ENCODE measurements around the gene ARPIN. TPM values are rescaled to one million over a fixed set of nuclear protein-coding genes. Genes with fewer than 3 reads are reported as not detected.

ARPIN gene
- 10.3 to 13.7 TPM (median 12.1 TPM) in 5 replicates for total RNA-seq (2022; extraction: Qiagen RNA extraction)

DNA sequence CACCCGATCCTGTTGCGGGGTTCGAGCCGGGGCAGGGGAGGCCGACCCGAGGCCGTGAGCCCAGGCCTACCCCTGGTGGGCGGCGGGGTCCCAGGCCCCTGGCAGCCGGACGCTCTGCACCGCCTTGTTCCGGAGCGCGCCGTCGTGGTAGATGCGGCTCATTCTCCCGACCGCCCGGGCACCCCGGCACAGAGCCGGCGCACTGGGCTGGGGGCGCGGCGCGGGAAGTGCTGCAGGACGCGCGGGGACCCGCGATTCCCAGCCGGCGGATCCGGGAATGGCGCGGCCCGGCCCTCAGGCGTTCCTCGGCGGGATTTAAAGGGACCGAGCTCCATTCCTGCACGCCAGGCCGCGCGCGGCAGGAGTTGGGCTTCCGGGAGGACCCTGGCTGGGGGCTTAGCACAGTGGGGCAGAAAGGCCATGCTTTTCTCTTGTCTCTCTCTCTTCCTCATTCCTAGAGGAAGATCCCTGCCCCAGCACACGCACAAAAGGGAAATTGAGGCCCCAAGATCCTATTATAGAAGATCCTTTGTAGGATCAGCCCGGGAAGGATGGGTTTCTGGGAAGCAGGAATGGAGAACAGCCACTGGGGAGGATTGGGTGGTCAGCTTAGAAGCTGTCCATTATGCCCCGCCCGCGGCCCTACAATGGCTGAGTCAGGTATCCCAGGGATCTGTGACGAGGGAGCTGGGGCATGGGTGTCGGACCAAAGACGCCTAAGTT is at the start of gene ARPIN:
Gene ARPIN (minus strand): TSS at position 279 of the 723 bp plus-strand sequence. CDS start 117 bp downstream, at position 162.

DNA sequence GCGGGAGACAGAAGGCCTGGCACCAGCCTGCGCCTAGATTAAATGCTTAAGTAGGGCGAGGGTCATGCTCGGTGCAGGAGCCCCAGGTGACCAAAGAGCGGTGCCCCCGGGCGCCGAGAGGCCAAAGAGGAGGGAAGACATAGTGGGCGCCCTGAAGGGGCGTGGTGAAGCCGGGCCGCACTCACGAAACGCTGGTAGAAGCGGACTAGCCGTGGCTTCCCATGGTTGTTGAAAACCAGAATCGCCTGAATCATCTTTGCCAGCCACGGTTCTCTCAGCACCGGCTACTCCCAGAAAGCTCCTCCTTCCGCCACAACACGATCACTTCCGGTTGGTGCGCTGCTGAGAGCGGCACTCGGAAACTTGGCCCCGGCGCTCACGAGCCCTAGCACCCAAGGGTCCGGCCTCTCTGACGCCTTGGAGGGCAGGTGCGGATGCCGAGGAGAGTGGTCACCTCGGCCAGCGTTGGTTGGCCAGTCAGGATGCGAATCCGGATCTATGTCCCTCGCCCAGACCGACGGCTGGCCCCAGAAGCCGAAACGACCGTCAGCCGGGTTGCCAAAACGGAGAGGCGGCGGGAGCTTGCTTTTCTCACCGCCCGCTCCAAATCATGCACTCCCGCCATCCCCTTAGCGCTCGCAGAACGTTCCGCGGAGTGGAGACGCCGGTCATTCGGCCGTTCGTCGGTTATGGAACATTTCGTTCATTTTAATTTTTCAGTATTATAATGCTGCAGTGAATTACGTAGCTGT is 18.9 kb downstream of the ARPIN start, which contains the start of gene AP3S2:
Gene AP3S2 (minus strand): TSS at position 299 of the 752 bp plus-strand sequence. CDS start 45 bp downstream, at position 254.

Other genes starting within 250 kb of the ARPIN start
- 0.06 to 0.25 TPM (median 0.08 TPM) in 5 replicates for gene PLIN1, start 233.6 kb downstream of the ARPIN start, total RNA-seq (2022; extraction: Qiagen RNA extraction)
- 5.9 to 7.4 TPM (median 7.0 TPM) in 5 replicates for gene PEX11A, start 222.2 kb downstream of the ARPIN start, total RNA-seq (2022; extraction: Qiagen RNA extraction)
- gene WDR93, start 222.1 kb downstream of the ARPIN start, total RNA-seq (2022; extraction: Qiagen RNA extraction) = 0.11 to 0.23 TPM (median 0.14 TPM) in 5 replicates
- 1.7 to 8.5 TPM (median 8.0 TPM) in 5 replicates for gene MESP1, start 161.7 kb downstream of the ARPIN start, total RNA-seq (2022; extraction: Qiagen RNA extraction)
- 0.10 to 0.81 TPM (median 0.47 TPM) in 5 replicates for gene MESP2, start 136.6 kb downstream of the ARPIN start, total RNA-seq (2022; extraction: Qiagen RNA extraction)
- 37.6 to 48.1 TPM (median 44.0 TPM) in 5 replicates for gene ANPEP, start 98.1 kb downstream of the ARPIN start, total RNA-seq (2022; extraction: Qiagen RNA extraction)
- gene AP3S2, start 19.0 kb downstream of the ARPIN start, total RNA-seq (2022; extraction: Qiagen RNA extraction) = 34.8 to 82.2 TPM (median 38.8 TPM) in 5 replicates
- gene ZNF710, start 88.4 kb upstream of the ARPIN start, total RNA-seq (2022; extraction: Qiagen RNA extraction) = 11.9 to 18.5 TPM (median 15.3 TPM) in 5 replicates
- gene IDH2, start 189.5 kb upstream of the ARPIN start, total RNA-seq (2022; extraction: Qiagen RNA extraction) = 38.9 to 50.3 TPM (median 43.4 TPM) in 5 replicates

All from A549 treated with CORT108297 at 1 μM for 4 hours (cell line).